IPS-20b (cell line): ENCODE results near the gene ARHGAP4.

Experiments
- H3K27ac ChIP-seq: one replicate; pipeline ENCODE4 v1.5.1; 2013; ENCODE audit warnings: low read length
- H3K27me3 ChIP-seq: 2 replicates; pipeline ENCODE4 v1.6.1; 2013; ENCODE audit warnings: mild to moderate bottlenecking, low read length, inconsistent platforms; ENCODE audit not compliant: insufficient read depth
- H3K36me3 ChIP-seq: 2 replicates; pipeline ENCODE4 v1.6.1; 2013; ENCODE audit warnings: low read depth, mild to moderate bottlenecking, inconsistent platforms, low read length, moderate library complexity; ENCODE audit not compliant: insufficient read depth
- H3K4me1 ChIP-seq: 2 replicates; pipeline ENCODE4 v1.6.1; 2013; ENCODE audit warnings: mild to moderate bottlenecking, control low read depth, inconsistent platforms, low read length, moderate library complexity; ENCODE audit not compliant: insufficient read depth
- H3K4me3 ChIP-seq: 2 replicates; pipeline ENCODE4 v1.5.1; 2013; ENCODE audit warnings: mild to moderate bottlenecking, low read length, inconsistent platforms
- H3K9ac ChIP-seq: 2 replicates; pipeline ENCODE4 v1.6.1; 2013; ENCODE audit warnings: low read depth, mild to moderate bottlenecking, inconsistent platforms, low read length, moderate library complexity
- H3K9me3 ChIP-seq: 2 replicates; pipeline ENCODE4 v1.6.1; 2013; ENCODE audit warnings: mild to moderate bottlenecking, low read depth, low read length, inconsistent platforms; ENCODE audit not compliant: insufficient read depth

The ARHGAP4 gene

GRCh38 chrX:153929576-153929975 is 3.5 kb upstream of the ARHGAP4 start:
- peaks cover 2% of the 10 kb centered on the region; the same call in 1 of the 2 replicates for H3K4me1 ChIP-seq
- H3K4me3 ChIP-seq, result no peak overlapping the region
- peaks cover 11% of the 10 kb centered on the region for H3K36me3 ChIP-seq
- no peak overlapping the region for H3K9ac ChIP-seq
- H3K9me3 ChIP-seq, result no peaks in the 10 kb centered on the region
- no peaks in the 10 kb centered on the region; the same call in 1 of the 2 replicates for H3K27me3 ChIP-seq
- H3K27ac ChIP-seq, result no peak overlapping the region

GRCh38 chrX:153928846-153929245 is 2.8 kb upstream of the ARHGAP4 start:
- H3K9me3 ChIP-seq, result no peaks in the 10 kb centered on the region
- peaks cover 2% of the 10 kb centered on the region; the same call in 1 of the 2 replicates for H3K4me1 ChIP-seq
- H3K27me3 ChIP-seq, result no peaks in the 10 kb centered on the region; the same call in 1 of the 2 replicates
- H3K4me3 ChIP-seq, result 0 out of 2 replicates have a peak overlapping the region, but pooled peaks have one; percentile 43
- peaks cover 11% of the 10 kb centered on the region for H3K36me3 ChIP-seq
- no peak overlapping the region for H3K27ac ChIP-seq
- no peak overlapping the region for H3K9ac ChIP-seq

DNA sequence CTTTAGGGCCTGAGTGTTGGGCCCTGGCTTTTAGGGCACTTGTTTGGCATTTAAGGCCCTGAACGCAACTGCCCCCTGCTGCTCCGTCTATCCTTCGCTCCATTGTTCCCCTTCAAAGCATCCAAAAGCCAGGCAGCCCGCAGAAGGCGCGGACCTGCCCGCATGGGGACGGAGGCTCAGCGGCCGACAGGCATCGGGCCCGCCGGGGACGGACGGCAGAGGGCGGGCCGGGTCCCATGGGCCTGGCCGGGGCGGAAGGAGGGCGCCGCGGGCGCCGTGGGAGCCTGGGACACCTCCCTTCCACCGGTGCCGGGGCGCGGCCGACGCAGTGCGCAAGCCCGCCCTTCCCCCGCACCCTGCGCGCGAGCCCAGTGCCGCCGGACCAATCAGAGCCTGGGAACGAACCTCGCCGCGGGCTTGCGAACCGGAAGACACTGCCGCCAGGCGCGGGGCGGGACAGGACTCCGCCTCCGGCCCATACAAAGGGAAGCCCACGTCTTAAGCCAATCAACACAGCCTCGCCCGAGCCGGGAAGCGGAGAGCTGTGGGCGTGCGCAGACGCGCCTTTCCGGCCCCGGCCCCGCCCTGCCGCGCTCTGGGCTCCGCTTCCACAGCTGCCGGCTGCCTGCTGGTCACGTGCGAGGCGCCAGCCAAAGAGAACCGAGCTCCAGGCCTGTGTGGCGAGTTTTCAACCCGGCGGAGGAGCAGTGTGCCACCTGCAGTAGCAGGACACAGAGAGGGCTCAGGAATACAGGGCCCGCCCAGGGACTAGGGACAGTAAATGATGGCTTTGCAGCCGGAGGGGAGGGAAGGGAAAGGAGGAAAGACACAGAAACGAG is 2.1 kb upstream of the ARHGAP4 start:
- peak overlapping the region; percentile 89 for H3K27ac ChIP-seq
- H3K9me3 ChIP-seq, result no peaks in the 10 kb centered on the region
- H3K36me3 ChIP-seq, result peaks cover 10% of the 10 kb centered on the region
- H3K4me3 ChIP-seq, result peak overlapping the region; percentile 80
- H3K9ac ChIP-seq, result peak overlapping the region; percentile 88; the same call in 1 of the 2 replicates
- no peaks in the 10 kb centered on the region; the same call in 1 of the 2 replicates for H3K27me3 ChIP-seq
- peaks cover 2% of the 10 kb centered on the region; the same call in 1 of the 2 replicates for H3K4me1 ChIP-seq

DNA sequence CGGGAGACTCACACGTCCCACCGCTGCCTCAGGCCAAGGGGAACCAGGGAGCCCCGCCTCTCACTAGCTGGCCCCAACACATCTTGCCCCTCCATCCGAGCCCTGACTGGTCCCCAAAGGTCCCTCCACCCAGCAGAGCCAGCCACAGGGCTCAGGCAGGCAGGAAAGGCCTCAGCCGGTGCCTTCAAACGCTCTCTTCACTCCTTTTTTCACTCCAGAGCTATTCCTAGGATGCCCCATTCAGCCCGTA is 1.5 kb upstream of the ARHGAP4 start:
- Histone ChIP-seq H3K36me3 (peaks cover 4% of the 10 kb centered on the region), H3K4me1 (peaks cover 2% of the 10 kb centered on the region; the same call in 1 of the 2 replicates), H3K27ac (peak overlapping the region; percentile 89), H3K9ac (peak overlapping the region; percentile 88), H3K4me3 (peak overlapping the region; percentile 80), H3K9me3 (no peaks in the 10 kb centered on the region), H3K27me3 (no peaks in the 10 kb centered on the region; the same call in 1 of the 2 replicates)

GRCh38 chrX:153926858-153927671 is 1.0 kb upstream of the ARHGAP4 start:
- H3K9me3 ChIP-seq, result no peaks in the 10 kb centered on the region
- peaks cover 2% of the 10 kb centered on the region; the same call in 1 of the 2 replicates for H3K4me1 ChIP-seq
- no peaks in the 10 kb centered on the region; the same call in 1 of the 2 replicates for H3K27me3 ChIP-seq
- peaks cover 4% of the 10 kb centered on the region for H3K36me3 ChIP-seq
- H3K9ac ChIP-seq, result peak overlapping the region; percentile 88
- peak overlapping the region; percentile 89 for H3K27ac ChIP-seq
- peak overlapping the region; percentile 80 for H3K4me3 ChIP-seq

- Histone ChIP-seq H3K27me3 (no peaks in the 10 kb centered on the region; the same call in 1 of the 2 replicates), H3K9ac (peak overlapping the region; percentile 58; the same call in 1 of the 2 replicates), H3K27ac (no peak overlapping the region), H3K9me3 (no peaks in the 10 kb centered on the region), H3K4me1 (peaks cover 2% of the 10 kb centered on the region; the same call in 1 of the 2 replicates), H3K4me3 (peak overlapping the region; percentile 80), H3K36me3 (peaks cover 4% of the 10 kb centered on the region; the same call in 1 of the 2 replicates)
Measured at GRCh38 chrX:153926552-153926857, 441 bp upstream of the ARHGAP4 start.

DNA sequence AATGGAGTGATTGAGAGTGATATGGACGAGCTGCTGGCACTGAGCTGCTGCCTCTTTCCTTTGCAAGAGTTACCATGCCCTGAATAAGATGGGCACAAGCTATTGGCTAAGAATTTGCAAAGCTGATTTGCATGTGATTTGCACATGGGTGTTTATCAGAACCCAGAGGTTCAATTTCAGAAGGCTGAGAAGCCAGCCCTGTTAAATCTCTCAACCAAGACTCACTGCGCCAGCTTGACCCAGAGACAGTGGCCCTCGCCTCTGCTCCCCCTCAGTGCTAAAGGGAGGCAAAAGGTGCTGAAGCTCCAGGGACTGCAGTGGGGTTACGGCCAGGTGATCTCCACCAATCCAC is 701 bp downstream of the ARHGAP4 start:
- Histone ChIP-seq H3K4me3 (peak overlapping the region; percentile 73), H3K9ac (peak overlapping the region; percentile 75; the same call in 1 of the 2 replicates), H3K27me3 (no peaks in the 10 kb centered on the region; the same call in 1 of the 2 replicates), H3K4me1 (peaks cover 2% of the 10 kb centered on the region; the same call in 1 of the 2 replicates), H3K36me3 (peaks cover 4% of the 10 kb centered on the region; the same call in 1 of the 2 replicates), H3K9me3 (no peaks in the 10 kb centered on the region), H3K27ac (no peak overlapping the region)

DNA sequence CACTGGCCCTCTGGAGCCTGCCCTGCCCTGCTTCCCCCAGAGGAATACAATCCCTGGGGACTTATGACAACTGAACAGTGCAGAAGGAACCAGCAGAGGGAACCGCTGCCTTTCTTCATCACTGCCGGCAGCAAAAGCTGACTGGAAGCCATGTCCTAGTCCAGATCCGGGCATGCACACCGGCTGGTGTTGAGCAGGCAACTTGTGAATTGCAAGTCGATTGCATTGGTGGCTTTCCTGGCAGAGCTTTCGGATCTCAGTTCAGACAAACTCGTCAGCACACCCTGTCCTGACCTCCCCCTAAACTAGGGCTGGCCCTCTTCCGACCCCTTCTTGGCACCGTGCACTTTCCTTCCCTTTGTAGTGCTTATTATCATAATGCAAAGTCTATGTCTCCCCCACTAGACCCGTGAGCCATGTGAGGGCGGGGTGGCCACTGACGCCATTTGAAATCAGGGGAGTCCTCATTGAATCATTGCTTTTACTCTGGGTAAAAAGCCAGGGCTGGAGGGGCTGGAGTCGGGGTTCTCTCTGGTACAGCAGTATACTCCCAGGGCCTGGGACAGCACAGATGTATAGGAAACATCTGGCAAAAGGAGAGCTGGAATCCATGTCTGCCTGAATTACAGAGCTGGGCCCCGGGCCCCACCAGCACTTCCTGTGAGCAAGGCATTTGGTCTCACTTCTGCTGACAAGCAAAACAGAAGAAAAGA is 1.8 kb downstream of the ARHGAP4 start:
- Histone ChIP-seq H3K27me3 (no peaks in the 10 kb centered on the region; the same call in 1 of the 2 replicates), H3K27ac (no peak overlapping the region), H3K4me1 (peaks cover 2% of the 10 kb centered on the region; the same call in 1 of the 2 replicates), H3K9me3 (no peaks in the 10 kb centered on the region), H3K36me3 (peaks cover 3% of the 10 kb centered on the region; the same call in 1 of the 2 replicates), H3K9ac (no peak overlapping the region), H3K4me3 (no peak overlapping the region)

DNA sequence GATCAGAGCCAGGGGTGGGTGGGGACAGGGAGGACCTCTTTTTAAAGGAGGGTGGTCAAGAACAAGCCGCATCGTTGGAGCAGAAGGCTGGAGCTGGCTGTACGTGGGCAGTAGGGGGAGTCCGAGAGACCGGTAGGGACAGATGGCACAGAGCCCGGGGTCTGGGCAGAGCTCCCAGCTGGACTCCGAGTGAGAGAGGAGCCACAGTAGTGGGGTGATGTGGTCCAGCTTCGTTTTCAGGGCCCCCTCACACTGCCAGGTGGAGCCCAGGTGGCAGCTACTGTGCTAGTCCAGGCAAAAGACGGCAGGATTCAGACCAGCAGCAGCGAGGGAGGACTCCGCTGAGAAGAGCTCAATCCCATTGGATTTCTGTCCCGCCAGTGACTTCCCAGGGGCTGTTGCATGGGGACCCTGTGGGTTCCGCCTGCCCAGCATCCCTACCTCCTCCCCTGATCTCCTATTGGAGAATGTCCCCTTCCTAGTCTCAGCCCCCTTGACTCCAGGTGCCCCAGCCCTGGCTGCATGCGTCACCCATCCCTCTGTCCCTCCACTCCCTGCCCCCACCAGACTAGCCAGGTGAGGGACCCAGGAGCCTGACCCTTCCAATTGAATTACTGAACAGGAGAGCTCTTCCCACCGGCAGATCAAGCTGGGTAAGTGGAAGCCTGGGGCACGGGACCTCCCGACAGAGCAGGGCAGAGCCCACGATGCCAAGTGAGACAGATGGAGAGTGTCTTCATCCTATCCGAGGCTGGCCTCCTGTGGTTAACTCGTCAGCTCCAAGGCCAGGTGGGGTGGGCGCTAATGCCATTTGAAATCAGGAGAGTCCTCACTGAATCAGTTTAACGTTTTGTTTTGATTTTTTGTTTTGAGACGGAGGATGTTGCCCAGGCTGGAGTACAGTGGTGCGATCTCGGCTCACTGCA is 2.9 kb downstream of the ARHGAP4 start:
- peaks cover 2% of the 10 kb centered on the region; the same call in 1 of the 2 replicates for H3K4me1 ChIP-seq
- no peaks in the 10 kb centered on the region for H3K9me3 ChIP-seq
- H3K36me3 ChIP-seq, result 0 out of 2 replicates have a peak, but pooled peaks cover 5% of the 10 kb centered on the region
- no peak overlapping the region for H3K27ac ChIP-seq
- no peak overlapping the region for H3K4me3 ChIP-seq
- H3K27me3 ChIP-seq, result no peaks in the 10 kb centered on the region; the same call in 1 of the 2 replicates
- no peak overlapping the region for H3K9ac ChIP-seq

- no peaks in the 10 kb centered on the region; the same call in 1 of the 2 replicates for H3K27me3 ChIP-seq
- H3K4me1 ChIP-seq, result peaks cover 2% of the 10 kb centered on the region; the same call in 1 of the 2 replicates
- no peak overlapping the region for H3K9ac ChIP-seq
- 0 out of 2 replicates have a peak, but pooled peaks cover 5% of the 10 kb centered on the region for H3K36me3 ChIP-seq
- H3K27ac ChIP-seq, result no peak overlapping the region
- no peaks in the 10 kb centered on the region for H3K9me3 ChIP-seq
- H3K4me3 ChIP-seq, result no peak overlapping the region
Measured at GRCh38 chrX:153921511-153922446, 4.3 kb downstream of the ARHGAP4 start.
